OCI-LY7 (cell line): ENCODE data around the gene KLB.

Source experiments
- CTCF ChIP-seq: fragments of 200-600 bp; sonication (generic); conservative IDR thresholded peaks from 2 replicates; pipeline ENCODE4 v1.5.1; 2014; ENCODE audit warnings: mild to moderate bottlenecking, antibody characterized with exemption, low read length, moderate library complexity, mixed read lengths
- EZH2phosphoT487 ChIP-seq: fragments of 200-600 bp; sonication (generic); IDR thresholded peaks from 2 replicates; pipeline ENCODE4 v1.6.1; 2018; ENCODE audit warnings: low read depth, borderline replicate concordance, mild to moderate bottlenecking, mixed run types, antibody characterized with exemption, low read length, moderate library complexity, mixed read lengths

- TF ChIP-seq CTCF (no peak), EZH2phosphoT487 (no peak)
These were observed 31.3 kb upstream of the KLB start for GRCh38 chr4:39375478-39375877.
